NK-92 (cell line): ENCODE measurements around the gene DOCK10.
"Not testable (repeated sequence)": the region's sequence is repeated elsewhere in the genome, so short reads cannot be mapped to it uniquely, and the experiment has no call there.

ENCODE experiments used
- DNase-seq: peaks from one replicate; lab custom pipeline; 2025; ENCODE audit not compliant: unreplicated experiment; lab: John Stamatoyannopoulos, UW

The DOCK10 gene

DNA sequence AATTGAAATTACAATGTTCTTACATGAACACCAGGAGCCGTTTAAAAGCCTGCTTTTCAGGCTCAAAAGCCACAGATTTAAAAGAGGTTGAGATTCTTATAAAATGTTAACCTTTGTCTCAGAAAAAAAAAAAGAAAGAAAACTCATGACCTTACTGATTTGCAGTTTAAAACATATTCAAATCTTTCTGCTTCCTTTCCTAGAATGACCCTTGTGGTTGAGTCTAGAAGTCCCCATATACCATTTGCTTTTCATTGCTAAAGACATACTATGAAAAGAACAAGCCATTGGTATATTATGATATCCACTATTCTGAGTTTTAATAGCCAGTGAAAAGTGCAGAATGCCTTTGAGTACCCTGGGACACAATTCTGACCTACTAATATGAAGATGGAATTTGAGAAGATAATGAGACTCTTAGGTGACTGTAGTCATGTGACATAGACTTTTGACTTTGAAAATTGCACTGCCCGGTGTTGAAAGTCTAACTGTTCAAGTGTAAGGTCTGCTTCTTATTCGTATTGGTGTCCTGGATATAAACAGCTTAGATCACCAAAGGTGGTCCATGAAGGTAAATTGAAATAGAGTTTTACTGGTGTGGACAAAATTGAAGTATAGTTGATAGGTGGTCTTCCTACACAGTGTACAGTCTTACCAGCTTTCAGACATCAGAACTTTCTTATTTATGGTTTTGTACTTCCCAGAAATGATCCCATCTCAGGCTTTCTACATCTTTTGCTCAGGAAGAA is 117.0 kb downstream of the DOCK10 start:
- no peak for DNase-seq

DNA sequence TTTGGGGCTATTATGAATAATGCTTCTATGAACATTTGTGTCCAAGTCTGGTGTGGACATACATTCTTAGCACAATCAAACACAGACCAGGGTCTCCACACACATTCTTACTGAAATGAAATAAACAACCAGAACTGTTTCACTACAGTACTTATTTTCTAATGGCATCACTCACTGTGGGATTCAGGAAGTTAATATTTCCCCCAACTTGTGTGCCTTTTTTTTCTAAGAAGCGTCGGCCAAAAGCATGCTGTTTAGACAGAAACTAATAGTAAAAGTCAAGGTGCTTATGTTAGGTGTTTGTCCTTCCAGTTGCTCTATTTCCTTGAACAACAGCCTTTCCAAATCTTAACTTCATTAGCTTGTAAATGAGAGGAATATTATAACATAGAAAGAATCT is 117.6 kb downstream of the DOCK10 start:
- DNase-seq: no peak

DNA sequence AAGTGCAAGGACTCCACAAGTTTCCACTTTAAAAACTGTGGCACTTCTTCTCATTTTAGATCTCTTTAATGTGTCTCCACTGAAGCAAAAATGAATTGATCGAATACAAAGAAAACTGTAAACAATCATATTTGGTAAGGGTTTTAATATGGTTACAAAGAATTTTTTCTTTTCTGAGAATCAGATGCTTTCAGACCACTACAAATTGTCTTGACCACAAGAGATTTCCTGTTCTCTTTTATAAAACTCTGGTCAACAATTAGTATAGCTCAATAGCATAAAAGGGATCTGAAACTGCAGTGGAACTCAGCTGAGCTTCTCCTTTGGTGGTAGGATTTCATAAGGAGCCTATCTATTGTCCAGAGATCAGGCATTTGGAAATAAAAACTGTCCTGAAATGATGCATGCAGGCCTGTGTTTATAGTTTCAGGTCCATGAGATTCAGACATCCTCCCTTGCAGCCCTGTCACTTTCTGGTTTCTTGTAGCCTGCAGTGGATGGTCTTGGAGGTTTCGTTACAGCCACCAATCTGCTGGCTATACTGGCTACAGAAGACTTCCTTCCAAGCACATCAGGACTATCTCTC is 120.0 kb downstream of the DOCK10 start:
- DNase-seq: no peak

GRCh38 chr2:224919472-224920110 is 122.7 kb downstream of the DOCK10 start:
- DNase-seq: no peak

- no peak for DNase-seq
These were observed 123.4 kb downstream of the DOCK10 start for GRCh38 chr2:224918626-224919471.

- not testable (repeated sequence) for DNase-seq
These were observed 125.0 kb downstream of the DOCK10 start for GRCh38 chr2:224917246-224917645.

DNA sequence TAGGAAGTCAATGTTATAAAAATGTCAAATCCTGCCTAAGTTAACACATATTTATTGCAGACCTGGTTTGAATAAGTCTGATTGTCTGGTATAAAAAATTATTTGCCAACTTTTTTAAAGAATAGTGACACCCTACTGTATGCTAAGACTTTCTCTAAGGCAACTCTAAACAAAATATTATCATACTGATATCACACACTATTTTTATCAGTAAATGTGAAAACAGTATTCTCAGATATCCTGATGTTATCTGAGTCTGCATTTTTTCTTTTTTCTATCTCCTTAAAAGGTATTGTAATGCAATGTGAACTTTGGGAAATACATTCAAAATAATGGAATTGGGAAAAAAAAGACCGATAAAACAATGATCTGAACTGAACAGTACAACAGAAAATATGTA is 127.1 kb downstream of the DOCK10 start:
- no peak for DNase-seq

- DNase-seq: no peak
These were observed 131.7 kb downstream of the DOCK10 start for GRCh38 chr2:224910574-224910925.

DNA sequence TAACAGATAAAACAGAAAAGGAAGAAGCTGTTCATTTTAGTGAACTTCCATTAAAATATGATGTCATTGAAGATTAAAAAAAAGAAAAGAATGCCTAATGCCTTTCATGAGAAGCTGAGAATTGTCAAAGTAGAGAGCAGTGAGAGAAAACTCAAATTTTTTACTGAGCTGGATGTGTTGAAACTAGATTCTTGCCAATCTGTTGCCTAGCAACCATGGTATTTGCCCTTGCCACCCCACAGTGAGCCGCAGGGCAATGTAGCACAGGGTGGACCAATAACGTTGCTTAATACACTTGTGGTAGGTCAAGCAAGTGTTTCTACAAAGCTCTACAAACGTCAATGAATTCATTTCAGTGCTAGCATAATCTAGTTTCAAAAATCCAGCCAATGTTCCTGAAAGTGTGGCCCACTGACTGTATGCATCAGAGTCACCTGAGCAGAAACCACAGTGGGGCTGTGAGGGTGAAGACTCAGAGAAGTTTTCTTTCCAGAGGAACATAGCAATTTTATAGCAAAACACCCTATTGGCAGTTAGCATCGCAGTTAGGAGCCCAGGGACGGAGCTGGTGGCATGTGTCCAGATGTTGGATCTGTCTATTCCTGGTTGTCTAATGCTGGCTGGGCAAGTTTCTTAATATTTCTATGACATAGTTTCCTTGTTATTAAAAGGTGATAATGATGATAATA is 132.2 kb downstream of the DOCK10 start:
- DNase-seq: no peak

DNA sequence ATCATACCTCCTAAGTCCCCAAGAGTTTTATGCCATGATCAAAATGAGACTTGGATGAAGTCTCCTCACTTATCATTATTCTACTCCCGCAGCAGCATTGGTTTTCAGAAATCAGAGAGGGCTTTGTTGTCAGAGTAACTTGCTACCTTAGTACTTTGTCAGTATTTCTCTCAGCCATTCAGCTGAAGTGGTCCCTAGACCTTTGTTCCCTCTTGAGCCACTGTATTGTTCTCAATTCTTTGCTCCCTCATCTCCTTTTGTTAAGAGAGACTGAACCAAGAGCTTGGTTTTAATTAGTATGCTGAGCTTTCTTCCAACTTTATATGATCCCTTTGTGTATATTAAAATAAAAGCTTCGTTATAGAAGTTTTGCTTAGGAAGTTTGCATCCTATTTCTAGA is 133.4 kb downstream of the DOCK10 start:
- DNase-seq: no peak

- no peak for DNase-seq
These were observed 137.9 kb downstream of the DOCK10 start for GRCh38 chr2:224904381-224904780.

- no peak for DNase-seq
These were observed 138.6 kb downstream of the DOCK10 start for GRCh38 chr2:224903621-224904020.

DNA sequence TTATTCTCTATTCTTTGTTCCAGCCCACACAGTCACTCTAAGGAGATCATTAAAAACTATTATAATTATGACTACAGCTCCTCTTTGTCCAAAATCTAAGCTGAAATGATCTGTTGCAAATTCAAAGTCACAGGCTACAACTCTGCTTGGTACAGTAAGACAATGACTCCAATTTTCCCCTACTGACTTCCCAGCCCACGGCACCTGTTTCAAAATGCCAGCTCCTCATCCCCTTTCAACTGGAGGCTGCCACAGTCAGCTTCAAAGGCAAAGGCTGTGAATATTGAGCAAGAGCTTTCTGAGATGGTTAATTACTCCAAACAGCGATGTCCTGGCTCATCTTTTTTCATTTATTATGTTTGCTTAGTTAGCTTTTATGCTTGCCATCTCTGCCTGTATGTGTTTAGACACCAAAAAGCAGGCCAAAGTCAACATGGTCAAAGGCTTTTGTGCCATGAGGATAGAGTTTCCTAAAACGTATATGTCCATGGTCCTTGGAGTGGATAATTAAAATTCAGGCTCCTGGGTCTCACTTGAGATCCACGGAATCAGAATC is 141.1 kb downstream of the DOCK10 start:
- DNase-seq: no peak

GRCh38 chr2:224895377-224895776 is 146.9 kb downstream of the DOCK10 start:
- no peak for DNase-seq

DNA sequence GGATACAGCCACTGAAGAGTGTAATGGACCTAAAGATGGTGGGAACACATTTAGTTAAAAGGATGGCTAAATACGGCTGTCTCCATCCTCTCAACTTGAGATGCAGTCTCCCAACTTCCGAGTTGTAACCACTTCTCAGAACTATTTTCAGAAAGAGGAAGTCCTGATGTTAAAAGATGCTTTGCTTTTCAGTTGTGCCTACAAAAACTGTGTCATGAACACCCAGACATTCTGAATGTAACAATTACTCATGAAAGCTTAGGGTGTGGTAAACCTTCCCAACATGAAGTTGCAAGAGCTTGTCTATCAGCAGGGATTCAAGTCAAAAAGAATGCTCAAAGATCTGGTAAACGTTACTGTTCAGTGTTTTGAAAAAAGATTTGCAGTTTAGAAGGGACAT is 147.9 kb downstream of the DOCK10 start:
- DNase-seq: no peak

- no peak for DNase-seq
These were observed 148.4 kb downstream of the DOCK10 start for GRCh38 chr2:224893848-224894247.

DNA sequence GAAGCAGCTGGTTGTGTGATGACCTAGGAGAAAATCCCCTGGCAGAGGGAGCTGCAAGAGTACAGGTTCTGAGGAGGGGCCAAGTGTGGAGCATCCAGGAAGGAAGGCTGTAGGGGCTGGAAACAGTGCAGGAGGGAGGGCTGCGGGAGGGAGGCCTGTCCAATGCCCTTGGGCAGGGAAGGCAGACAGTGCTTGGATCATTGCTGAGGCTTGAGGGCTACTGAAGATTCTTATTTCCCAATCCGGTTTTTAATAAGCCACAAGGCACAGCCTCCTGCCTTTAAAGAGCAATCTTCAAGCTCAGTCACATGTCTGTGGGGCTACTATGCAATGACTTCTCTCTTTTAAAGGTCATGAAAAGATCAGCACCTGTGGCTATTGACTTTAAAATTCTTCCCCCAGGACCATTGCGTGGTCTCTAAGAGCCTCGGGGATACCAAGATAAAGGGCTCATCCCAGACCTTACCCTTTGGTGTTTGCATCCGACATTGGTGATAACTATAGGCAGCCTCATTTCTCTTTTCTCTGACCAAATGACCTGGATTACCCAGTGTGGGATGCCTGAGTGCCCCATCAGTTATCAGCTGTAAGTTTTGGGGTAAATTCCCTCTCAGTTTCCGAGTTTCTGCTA is 149.6 kb downstream of the DOCK10 start:
- DNase-seq: no peak

DNA sequence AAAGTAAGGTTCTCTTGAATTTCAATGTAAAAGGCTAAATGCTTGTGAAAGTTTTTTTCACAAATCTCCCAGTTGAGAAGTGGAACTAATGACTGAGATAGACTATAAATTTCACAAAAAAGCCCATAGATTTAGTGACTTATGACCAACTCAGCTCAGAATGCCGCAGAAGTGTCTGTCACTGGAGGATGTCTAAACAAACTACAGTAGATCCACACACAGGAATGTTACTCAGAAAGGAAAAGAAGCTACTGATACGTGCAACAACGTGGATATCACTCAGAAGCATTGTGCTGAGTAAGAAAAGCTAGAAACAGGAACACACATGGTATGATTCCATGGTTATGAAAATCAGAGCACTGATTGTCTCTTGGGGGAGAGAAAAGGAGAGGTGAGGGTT is 151.9 kb downstream of the DOCK10 start:
- no peak for DNase-seq

GRCh38 chr2:224887141-224887540 is 155.1 kb downstream of the DOCK10 start:
- no peak for DNase-seq

- no peak for DNase-seq
These were observed 156.3 kb downstream of the DOCK10 start for GRCh38 chr2:224885836-224886547.
